ENCODE measurements around the gene SLC39A11.

- no peak for TF ChIP-seq POLR2A (IDR thresholded peaks at IDR 0.05)
- no peak for TF ChIP-seq CTCF (IDR thresholded peaks at IDR 0.05)
Observed at GRCh38 chr17:73126716-73127473, 34.4 kb upstream of the SLC39A11 start.

Measured in testis (tissue), 2 donors.